Measurements from ENCODE around the gene UNC5A.

The UNC5A gene

GRCh38 chr5:176908675-176909368 lies 98.5 kb downstream of the UNC5A start:
- TF ChIP-seq CTCF (conservative IDR thresholded peaks at IDR 0.05): no peak
- H3K27ac ChIP-seq: no peak overlapping the region

- no peak for TF ChIP-seq CTCF (conservative IDR thresholded peaks at IDR 0.05)
- H3K27ac ChIP-seq: no peak overlapping the region
Observed at GRCh38 chr5:176912115-176912514, 101.8 kb downstream of the UNC5A start.

GRCh38 chr5:176915906-176916305 lies 105.5 kb downstream of the UNC5A start:
- no peak overlapping the region for H3K27ac ChIP-seq
- no peak for TF ChIP-seq CTCF (conservative IDR thresholded peaks at IDR 0.05)

GRCh38 chr5:176916337-176916736 lies 106.0 kb downstream of the UNC5A start:
- TF ChIP-seq CTCF (conservative IDR thresholded peaks at IDR 0.05): no peak

GRCh38 chr5:176918613-176919012 lies 108.3 kb downstream of the UNC5A start:
- H3K27ac ChIP-seq: no peak overlapping the region
- TF ChIP-seq CTCF (conservative IDR thresholded peaks at IDR 0.05): no peak

More at GRCh38 chr5:176916337-176916736, 106.0 kb downstream of the UNC5A start:
- no peak overlapping the region for H3K27ac ChIP-seq

- no peak overlapping the region for H3K27ac ChIP-seq
- no peak for TF ChIP-seq CTCF (conservative IDR thresholded peaks at IDR 0.05)
Observed at GRCh38 chr5:176921714-176922113, 111.4 kb downstream of the UNC5A start.

- H3K27ac ChIP-seq: no peak overlapping the region
Observed at GRCh38 chr5:176922817-176923216, 112.5 kb downstream of the UNC5A start.

More at GRCh38 chr5:176922817-176923216, 112.5 kb downstream of the UNC5A start:
- TF ChIP-seq CTCF (conservative IDR thresholded peaks at IDR 0.05): no peak

Measured in VCaP (cell line).